Ascending aorta (tissue), 2 donors: ENCODE data around the gene TSC1. TPM values are rescaled to one million over a fixed set of nuclear protein-coding genes. Genes with fewer than 3 reads are reported as not detected.

Experiments used
- DNase-seq, 2 donors: peaks; one replicate each; pipeline ENCODE4 v3.0.0-alpha.2; 2019; ENCODE audit warnings: low spot score in 2 of 2
- H3K27ac ChIP-seq, 2 donors: fragments of 200-600 bp; sonication (generic); one replicate each; pipeline ENCODE4 v1.5.1; 2016 to 2017; ENCODE audit warnings: mild to moderate bottlenecking in 1 of 2
- H3K27me3 ChIP-seq: fragments of 200-600 bp; sonication (generic); one replicate; pipeline ENCODE4 v1.5.1; 2017
- H3K36me3 ChIP-seq, 2 donors: fragments of 200-600 bp; sonication (generic); one replicate each; pipeline ENCODE4 v1.5.1; 2016
- H3K4me1 ChIP-seq, 2 donors: fragments of 200-600 bp; sonication (generic); one replicate each; pipeline ENCODE4 v1.5.1; 2016 to 2017; ENCODE audit warnings: mild to moderate bottlenecking in 1 of 2
- H3K4me3 ChIP-seq, 2 donors: fragments of 200-600 bp; sonication (generic); one replicate each; pipeline ENCODE4 v1.5.1; 2016 to 2017; ENCODE audit warnings: mild to moderate bottlenecking in 1 of 2
- H3K9me3 ChIP-seq, 2 donors: fragments of 200-600 bp; sonication (generic); one replicate each; pipeline ENCODE4 v1.5.1; 2016
- CTCF ChIP-seq, 3 experiments: fragments of 200-600 bp in 2 of 3; fragments of 450-650 bp in 1 of 3; sonication (generic) in 2 of 3; IDR thresholded peaks; one replicate each; pipeline ENCODE4 v1.5.1; 2016 to 2019; ENCODE audit warnings: antibody characterized with exemption in 3 of 3, mild to moderate bottlenecking in 1 of 3, moderate library complexity in 1 of 3
- intact Hi-C: fragments of 100-400 bp; cut with DNase I; formaldehyde crosslinking; loops from one replicate; pipeline ENCODE4 v1.15.1; 2023
- total RNA-seq: library from RNA; depleted of rRNA; stranded (reverse); fragments of >200 nt; gene quantifications from one replicate; pipeline ENCODE4 v1.1.0, GENCODE V29; 2016

Gene TSC1
- total RNA-seq, 1 donor from 2014 or later = 39.8 TPM

DNA sequence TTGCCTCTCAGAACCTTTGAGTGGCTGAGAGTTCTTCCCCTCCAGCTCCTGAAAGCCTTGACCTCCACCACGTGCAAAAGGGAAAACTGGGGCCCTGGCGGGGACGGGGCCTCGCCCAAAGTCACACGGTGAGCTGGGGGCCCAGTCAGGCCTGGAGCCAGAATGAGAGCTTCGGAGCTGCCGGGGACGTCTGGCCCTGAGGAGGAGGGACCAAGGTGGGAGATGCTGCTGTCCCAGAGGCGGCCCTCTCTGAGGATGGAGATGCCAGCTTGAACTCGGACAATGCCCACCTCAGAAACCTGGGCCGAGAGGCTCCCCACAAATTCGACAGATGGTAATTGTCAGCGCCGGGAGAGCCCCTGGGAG lies 67.0 kb downstream of the TSC1 start:
- Histone ChIP-seq H3K9me3 (no peaks in the 10 kb centered on the region), H3K27me3 (no peaks in the 10 kb centered on the region), H3K4me3 (peak overlapping the region; percentile 78 to 81), H3K27ac (no peak overlapping the region), H3K4me1 (peaks cover 3 to 8% of the 10 kb centered on the region in 2 donors), H3K36me3 (no peaks in the 10 kb centered on the region)
- intact Hi-C loops = loop anchor here (5.0 kb wide), 1 partner anchor 470 kb away; the partner anchor contains the start of gene TTF1
- no peak for TF ChIP-seq CTCF (IDR thresholded peaks at IDR 0.05)
- no peak for DNase-seq

GRCh38 chr9:132876849-132877248 lies 67.6 kb downstream of the TSC1 start:
- TF ChIP-seq CTCF (IDR thresholded peaks at IDR 0.05) = no peak
- Histone ChIP-seq H3K9me3 (no peaks in the 10 kb centered on the region), H3K4me3 (peak overlapping the region in 1 of 2 donors; percentile 78), H3K27me3 (no peaks in the 10 kb centered on the region), H3K4me1 (peaks cover 3 to 8% of the 10 kb centered on the region in 2 donors), H3K36me3 (no peaks in the 10 kb centered on the region), H3K27ac (no peak overlapping the region)
- intact Hi-C loops = loop anchor here (5.0 kb wide), 1 partner anchor 470 kb away; the partner anchor contains the start of gene TTF1
- DNase-seq = no peak

DNA sequence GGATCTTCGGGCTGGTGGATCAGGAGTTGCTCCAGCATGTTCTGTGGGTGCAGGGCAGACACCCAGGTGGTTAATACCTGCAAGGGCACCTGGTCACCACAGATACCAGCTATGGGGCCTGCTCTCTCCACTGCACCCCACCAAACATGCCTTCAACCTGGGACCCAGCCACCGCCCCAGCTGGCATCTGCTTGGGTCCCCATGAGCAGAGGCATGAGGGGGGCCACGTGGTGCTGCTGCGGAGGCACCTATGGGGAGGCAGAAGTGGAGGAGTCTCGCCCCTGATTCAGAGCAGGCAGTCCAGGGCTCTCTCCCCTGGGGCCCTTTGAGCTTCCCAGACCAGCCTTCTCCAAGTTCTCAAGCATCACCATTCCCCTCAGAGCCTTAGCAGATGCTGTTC lies 69.3 kb downstream of the TSC1 start:
- intact Hi-C loops = loop anchor here (5.0 kb wide), 1 partner anchor 468 kb away; the partner anchor contains the start of gene TTF1
- H3K27ac ChIP-seq = no peak overlapping the region
- no peak for TF ChIP-seq CTCF (IDR thresholded peaks at IDR 0.05)
- peaks cover 3 to 8% of the 10 kb centered on the region in 2 donors for H3K4me1 ChIP-seq
- no peaks in the 10 kb centered on the region for H3K27me3 ChIP-seq
- DNase-seq = no peak
- no peaks in the 10 kb centered on the region for H3K36me3 ChIP-seq
- no peaks in the 10 kb centered on the region for H3K9me3 ChIP-seq
- H3K4me3 ChIP-seq = no peak overlapping the region

DNA sequence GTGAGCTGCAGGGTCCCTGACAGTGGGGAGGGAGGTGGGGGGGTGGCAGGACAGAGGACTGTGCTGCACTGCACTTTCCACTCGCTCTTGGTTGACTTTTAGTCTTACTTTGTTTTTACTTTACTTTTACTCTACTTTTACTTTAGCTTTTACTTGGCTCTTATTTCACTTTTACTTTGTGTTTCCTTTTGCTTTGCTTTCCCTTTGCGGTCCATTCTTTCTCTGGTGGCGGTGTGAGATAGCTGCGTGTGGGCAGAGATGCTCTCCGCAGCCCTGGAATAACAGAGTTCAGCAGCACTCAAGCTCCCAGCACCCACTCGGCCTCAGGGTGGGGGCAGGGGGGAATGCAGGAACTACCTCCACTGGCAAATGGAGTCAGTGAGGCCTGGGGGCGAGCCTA lies 71.0 kb downstream of the TSC1 start:
- Histone ChIP-seq H3K9me3 (no peaks in the 10 kb centered on the region), H3K4me3 (no peak overlapping the region), H3K27me3 (no peaks in the 10 kb centered on the region), H3K27ac (no peak overlapping the region), H3K36me3 (no peaks in the 10 kb centered on the region), H3K4me1 (peaks cover 3 to 4% of the 10 kb centered on the region in 2 donors)
- DNase-seq = no peak
- TF ChIP-seq CTCF (IDR thresholded peaks at IDR 0.05) = no peak
- intact Hi-C loops = loop anchor here (1.0 kb wide), 1 partner anchor 11 kb away; no protein-coding TSS in a partner anchor

GRCh38 chr9:132869266-132869665 lies 75.2 kb downstream of the TSC1 start:
- no peaks in the 10 kb centered on the region for H3K9me3 ChIP-seq
- no peak overlapping the region for H3K27ac ChIP-seq
- no peaks in the 10 kb centered on the region for H3K36me3 ChIP-seq
- no peak overlapping the region for H3K4me3 ChIP-seq
- intact Hi-C loops = no loop called here
- H3K4me1 ChIP-seq = no peaks in the 10 kb centered on the region
- no peak for DNase-seq
- H3K27me3 ChIP-seq = no peaks in the 10 kb centered on the region
- no peak for TF ChIP-seq CTCF (IDR thresholded peaks at IDR 0.05)

GRCh38 chr9:132866898-132867297 lies 77.5 kb downstream of the TSC1 start:
- Histone ChIP-seq H3K27me3 (no peaks in the 10 kb centered on the region), H3K9me3 (no peaks in the 10 kb centered on the region), H3K27ac (no peak overlapping the region), H3K36me3 (no peaks in the 10 kb centered on the region), H3K4me1 (no peaks in the 10 kb centered on the region), H3K4me3 (no peak overlapping the region)
- TF ChIP-seq CTCF (IDR thresholded peaks at IDR 0.05) = no peak
- intact Hi-C loops = no loop called here
- DNase-seq = no peak
